GM12891 (cell line): ENCODE measurements around the gene DSCAM.

Experiments used
- POLR2A ChIP-seq: IDR thresholded peaks from 2 replicates; pipeline ENCODE4 v1.6.1; 2011; ENCODE audit warnings: low read depth, low read length, control low read depth
- POLR2AphosphoS5 ChIP-seq: IDR thresholded peaks from 2 replicates; pipeline ENCODE4 v1.6.1; 2011; ENCODE audit warnings: low read depth, low read length, control low read depth
- POU2F2 ChIP-seq: IDR thresholded peaks from 2 replicates; pipeline ENCODE4 v1.6.1; 2011; ENCODE audit warnings: low read depth, mild to moderate bottlenecking, control low read depth, low read length, moderate library complexity
- TAF1 ChIP-seq: IDR thresholded peaks from 2 replicates; pipeline ENCODE4 v1.6.1; 2011; ENCODE audit warnings: low read depth, low read length, control low read depth

DNA sequence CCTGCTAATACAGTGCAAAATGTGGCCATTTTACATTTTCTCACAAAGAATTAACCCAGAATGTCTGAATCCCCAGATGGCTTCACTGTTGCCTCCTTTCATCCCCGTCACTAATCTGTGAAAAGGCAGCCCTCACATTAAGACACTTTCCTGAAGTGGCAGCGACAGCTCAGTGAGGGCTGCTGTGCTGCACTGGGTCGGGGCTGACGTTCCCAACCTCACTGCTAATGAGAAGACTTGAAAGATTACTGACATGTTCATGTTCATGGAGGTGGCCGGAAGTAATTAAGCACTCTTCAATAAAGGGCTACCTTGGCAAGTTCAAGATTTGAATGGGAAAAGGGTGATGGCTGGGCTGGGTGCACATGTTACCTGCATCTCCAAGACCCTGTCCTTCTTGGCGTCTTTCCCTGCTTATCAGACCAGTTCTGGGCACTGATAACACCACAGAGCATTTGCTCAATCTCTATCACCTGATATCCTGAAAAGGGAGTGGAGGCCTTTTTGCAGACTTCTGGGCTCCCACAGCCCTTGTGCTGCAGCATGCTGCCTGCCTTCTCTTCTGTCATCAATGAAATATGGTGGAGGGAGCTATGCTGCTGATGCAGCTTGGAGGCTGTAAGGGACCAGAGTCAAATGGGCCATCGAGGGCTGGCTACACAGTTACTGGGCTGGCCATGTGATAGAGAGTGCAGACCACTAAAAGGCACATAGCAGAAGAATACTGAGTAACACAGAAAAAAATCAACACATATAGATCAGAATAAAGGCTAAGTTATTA lies 596.3 kb downstream of the DSCAM start:
- TF ChIP-seq POLR2AphosphoS5 (no peak), POLR2A (no peak), TAF1 (no peak), POU2F2 (no peak)
